B cell (primary cell): Measurements from ENCODE around the gene LGI4. TPM values are rescaled to one million over a fixed set of nuclear protein-coding genes. Genes with fewer than 3 reads are reported as not detected.

Source experiments
- ATAC-seq: fragments of 200-7000 bp; cut with Tn5 transposase; one replicate; pipeline ENCODE4 v1.10.0; 2021; ENCODE audit warnings: low read depth, mild to moderate bottlenecking, moderate number of reproducible peaks, moderate library complexity
- CTCF ChIA-PET: fragments of 350-600 bp; sonication (Branson Sonifier 250); formaldehyde crosslinking; loops from one replicate; lab custom pipeline; 2021; ENCODE audit warnings: antibody characterized with exemption, inconsistent platforms; lab: Charles Lee
- POLR2A ChIA-PET: fragments of 350-600 bp; sonication (Branson Sonifier 250); formaldehyde crosslinking; loops from one replicate; lab custom pipeline; 2021; ENCODE audit warnings: antibody characterized with exemption; lab: Charles Lee
- DNase-seq: peaks from one replicate; pipeline ENCODE4 v3.0.0; 2013
- H2AFZ ChIP-seq: 2 replicates; pipeline ENCODE4 v1.6.1; 2012; ENCODE audit warnings: mild to moderate bottlenecking, low read depth, low read length; ENCODE audit not compliant: insufficient read depth, poor library complexity, severe bottlenecking
- H3K27ac ChIP-seq, 2 donors: 1 replicate in 1 of 2; 2 replicates in 1 of 2; pipeline ENCODE4 v1.5.1; 2012 to 2013; ENCODE audit warnings: low read length in 2 of 2, mild to moderate bottlenecking in 2 of 2, moderate library complexity in 1 of 2
- H3K27me3 ChIP-seq, 4 experiments: fragments of 200-600 bp in 1 of 4; sonication (generic) in 1 of 4; replicated peaks in 1 of 4; 1 replicate in 2 of 4; 2 replicates in 2 of 4; pipeline versions ENCODE4 v1.6.1 to v1.7.0; 2013 to 2016; ENCODE audit warnings: low read length in 3 of 4, mild to moderate bottlenecking in 2 of 4, mixed read lengths in 1 of 4, moderate library complexity in 1 of 4; ENCODE audit not compliant: insufficient read depth in 4 of 4, control insufficient read depth in 3 of 4; ENCODE audit errors: control extremely low read depth in 1 of 4
- H3K36me3 ChIP-seq, 2 experiments: replicated peaks in 1 of 2; 1 replicate in 1 of 2; 2 replicates in 1 of 2; pipeline versions ENCODE4 v1.6.1 to v1.7.1; 2013; ENCODE audit warnings: low read length in 1 of 2; ENCODE audit not compliant: insufficient read depth in 2 of 2, control insufficient read depth in 1 of 2; ENCODE audit errors: control extremely low read depth in 1 of 2, extremely low read depth in 1 of 2
- H3K4me1 ChIP-seq, 2 donors: fragments of 200-600 bp in 1 of 2; sonication (generic) in 1 of 2; 1 replicate in 1 of 2; 2 replicates in 1 of 2; pipeline versions ENCODE4 v1.5.1 to v1.6.1; 2013 to 2017; ENCODE audit warnings: low read length in 2 of 2; ENCODE audit not compliant: control insufficient read depth in 2 of 2, insufficient read depth in 2 of 2
- H3K4me2 ChIP-seq: replicated peaks from 2 replicates; pipeline ENCODE3; 2012; ENCODE audit warnings: mild to moderate bottlenecking, low read depth, low read length; ENCODE audit not compliant: poor library complexity, severe bottlenecking
- H3K4me3 ChIP-seq, 5 experiments: fragments of 200-600 bp in 1 of 5; sonication (generic) in 1 of 5; 1 replicate in 3 of 5; 2 replicates in 2 of 5; pipeline versions ENCODE4 v1.5.1 to v1.7.0; 2011 to 2016; ENCODE audit warnings: low read length in 4 of 5, mild to moderate bottlenecking in 4 of 5, low read depth in 2 of 5, control low read depth in 1 of 5, moderate library complexity in 1 of 5; ENCODE audit not compliant: insufficient read depth in 1 of 5; ENCODE audit errors: control extremely low read depth in 1 of 5, extremely low read depth in 1 of 5
- H3K79me2 ChIP-seq: fragments of 200-600 bp; sonication (generic); one replicate; pipeline ENCODE4 v1.6.0; 2016; ENCODE audit warnings: low read length; ENCODE audit not compliant: control insufficient read depth, insufficient read depth
- H3K9ac ChIP-seq: fragments of 200-600 bp; sonication (generic); 2 replicates; pipeline ENCODE4 v1.6.1; 2017; ENCODE audit warnings: mild to moderate bottlenecking, low read length, moderate library complexity
- H3K9me3 ChIP-seq, 3 donors: one replicate each; pipeline versions ENCODE4 v1.6.1 to v1.7.1; 2013; ENCODE audit warnings: low read length in 2 of 3; ENCODE audit not compliant: control insufficient read depth in 2 of 3, insufficient read depth in 1 of 3; ENCODE audit errors: control extremely low read depth in 1 of 3
- H4K20me1 ChIP-seq: 2 replicates; pipeline ENCODE4 v1.6.0; 2012; ENCODE audit warnings: mild to moderate bottlenecking, low read length; ENCODE audit not compliant: insufficient read depth, control insufficient read depth, poor library complexity, severe bottlenecking
- H3K27ac Mint-ChIP-seq: one replicate; pipeline ENCODE4 v1.8.0; 2021; ENCODE audit warnings: mixed read lengths
- H3K27me3 Mint-ChIP-seq: one replicate; pipeline ENCODE4 v1.8.0; 2021; ENCODE audit warnings: mixed read lengths
- H3K4me1 Mint-ChIP-seq: one replicate; pipeline ENCODE4 v1.8.0; 2021; ENCODE audit warnings: mixed read lengths
- H3K4me3 Mint-ChIP-seq: one replicate; pipeline ENCODE4 v1.8.0; 2021; ENCODE audit warnings: mixed read lengths
- H3K9me3 Mint-ChIP-seq: one replicate; pipeline ENCODE4 v1.8.0; 2022; ENCODE audit warnings: mixed read lengths; ENCODE audit not compliant: insufficient read depth
- EZH2 ChIP-seq: IDR thresholded peaks from 2 replicates; pipeline ENCODE4 v1.6.1; 2012; ENCODE audit warnings: borderline replicate concordance, low read depth, mild to moderate bottlenecking, moderate library complexity, low read length; ENCODE audit not compliant: insufficient read depth, poor library complexity, severe bottlenecking
- WGBS: methylation state at CpG from one replicate; pipeline ENCODE4 v1.1.5; 2013; ENCODE audit warnings: missing lambda C conversion rate; ENCODE audit not compliant: insufficient coverage; 5-methylcytosine and 5-hydroxymethylcytosine counted together
- intact Hi-C: fragments of 100-400 bp; cut with micrococcal nuclease; formaldehyde crosslinking; loops from one replicate; pipeline ENCODE4 v1.10.0; 2022
- polyA plus RNA-seq: library from polyadenylated mRNA; depleted of rRNA; stranded (reverse); fragments of >200 nt; gene quantifications from 2 replicates; pipeline ENCODE4 v1.2.3, GENCODE V29; 2012
- total RNA-seq, 2 donors: library from RNA; stranded (reverse); fragments of 120-200 nt in 1 of 2; gene quantifications; 1 replicate in 1 of 2; 2 replicates in 1 of 2; pipeline versions ENCODE4 v1.2.3 to v1.2.4, GENCODE V29; 2013 to 2022
- TF ChIP-seq, protein P1 (sequence below): fragments of 200-600 bp; IDR thresholded peaks from one replicate; pipeline ENCODE4 v1.8.0; 2022; ENCODE audit warnings: antibody characterized with exemption, mild to moderate bottlenecking

The LGI4 gene
- total and polyA plus RNA-seq, 2 donors (not counting 1 experiment from before 2014, with no cell fraction given), result 0.40 to 0.59 TPM

DNA sequence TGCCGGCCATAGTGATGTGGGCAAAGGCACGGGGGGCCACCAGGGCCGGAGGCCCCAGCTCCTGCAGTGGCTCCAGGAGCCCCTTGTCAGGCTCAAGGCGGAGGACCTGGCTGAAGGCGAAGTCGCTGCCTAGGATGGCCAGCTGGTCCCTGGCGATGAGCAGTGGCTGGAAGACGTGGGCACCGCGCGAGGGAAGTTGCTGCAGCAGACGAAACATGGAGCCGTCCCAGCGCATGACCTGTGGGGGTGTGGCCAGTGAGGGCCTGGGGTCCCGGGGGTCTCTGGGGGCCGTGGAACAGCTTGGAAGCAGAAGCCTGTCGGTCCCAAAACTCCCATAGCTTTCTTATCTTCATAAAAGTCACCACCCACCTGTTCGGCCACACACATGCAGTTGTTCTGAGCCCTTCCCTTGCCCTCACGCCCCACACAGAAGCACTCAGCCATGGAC, 9.6 kb downstream of the LGI4 start:
- Histone ChIP-seq H3K4me2 (peak overlapping the region; percentile 76), H3K36me3 (no peaks in the 10 kb centered on the region), H3K9me3 (no peaks in the 10 kb centered on the region), H3K27ac (no peak overlapping the region), H3K9ac (no peak overlapping the region), H2AFZ (no peak overlapping the region), H3K79me2 (no peaks in the 10 kb centered on the region), H3K27me3 (no peaks in the 10 kb centered on the region), H3K4me3 (no peak overlapping the region), H4K20me1 (no peaks in the 10 kb centered on the region), H3K4me1 (peaks cover 10 to 17% of the 10 kb centered on the region in 2 donors)
- Mint-ChIP-seq H3K4me3 (peak overlapping the region; percentile 37), H3K27me3 (no peaks in the 10 kb centered on the region), H3K27ac (no peak overlapping the region), H3K9me3 (no peaks in the 10 kb centered on the region), H3K4me1 (peaks cover 15% of the 10 kb centered on the region)
- ATAC-seq, result no peak
- TF ChIP-seq EZH2, result no peak
- TF ChIP-seq, protein P1, sequence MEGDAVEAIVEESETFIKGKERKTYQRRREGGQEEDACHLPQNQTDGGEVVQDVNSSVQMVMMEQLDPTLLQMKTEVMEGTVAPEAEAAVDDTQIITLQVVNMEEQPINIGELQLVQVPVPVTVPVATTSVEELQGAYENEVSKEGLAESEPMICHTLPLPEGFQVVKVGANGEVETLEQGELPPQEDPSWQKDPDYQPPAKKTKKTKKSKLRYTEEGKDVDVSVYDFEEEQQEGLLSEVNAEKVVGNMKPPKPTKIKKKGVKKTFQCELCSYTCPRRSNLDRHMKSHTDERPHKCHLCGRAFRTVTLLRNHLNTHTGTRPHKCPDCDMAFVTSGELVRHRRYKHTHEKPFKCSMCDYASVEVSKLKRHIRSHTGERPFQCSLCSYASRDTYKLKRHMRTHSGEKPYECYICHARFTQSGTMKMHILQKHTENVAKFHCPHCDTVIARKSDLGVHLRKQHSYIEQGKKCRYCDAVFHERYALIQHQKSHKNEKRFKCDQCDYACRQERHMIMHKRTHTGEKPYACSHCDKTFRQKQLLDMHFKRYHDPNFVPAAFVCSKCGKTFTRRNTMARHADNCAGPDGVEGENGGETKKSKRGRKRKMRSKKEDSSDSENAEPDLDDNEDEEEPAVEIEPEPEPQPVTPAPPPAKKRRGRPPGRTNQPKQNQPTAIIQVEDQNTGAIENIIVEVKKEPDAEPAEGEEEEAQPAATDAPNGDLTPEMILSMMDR, result no peak
- intact Hi-C loops, result loop anchor here (2.0 kb wide), 1 partner anchor 16 kb away; no protein-coding TSS in a partner anchor
- 90% methylated on average over 17 of the region's 19 CpGs for WGBS
- POLR2A ChIA-PET, result interaction anchor here (0.5 to 1.3 kb wide), 4 partner anchors 10 to 110 kb away, joined by 3 to 11 read pairs (median 5); no protein-coding TSS in a partner anchor
- DNase-seq, result no peak
- CTCF ChIA-PET, result interaction anchor here (1.4 to 2.7 kb wide), 6 partner anchors 10 to 58 kb away, joined by 6 to 11 read pairs (median 8); partner anchors contain the start of genes FXYD5 and LGI4
